Measurements from ENCODE around the gene TBX4.

DNA sequence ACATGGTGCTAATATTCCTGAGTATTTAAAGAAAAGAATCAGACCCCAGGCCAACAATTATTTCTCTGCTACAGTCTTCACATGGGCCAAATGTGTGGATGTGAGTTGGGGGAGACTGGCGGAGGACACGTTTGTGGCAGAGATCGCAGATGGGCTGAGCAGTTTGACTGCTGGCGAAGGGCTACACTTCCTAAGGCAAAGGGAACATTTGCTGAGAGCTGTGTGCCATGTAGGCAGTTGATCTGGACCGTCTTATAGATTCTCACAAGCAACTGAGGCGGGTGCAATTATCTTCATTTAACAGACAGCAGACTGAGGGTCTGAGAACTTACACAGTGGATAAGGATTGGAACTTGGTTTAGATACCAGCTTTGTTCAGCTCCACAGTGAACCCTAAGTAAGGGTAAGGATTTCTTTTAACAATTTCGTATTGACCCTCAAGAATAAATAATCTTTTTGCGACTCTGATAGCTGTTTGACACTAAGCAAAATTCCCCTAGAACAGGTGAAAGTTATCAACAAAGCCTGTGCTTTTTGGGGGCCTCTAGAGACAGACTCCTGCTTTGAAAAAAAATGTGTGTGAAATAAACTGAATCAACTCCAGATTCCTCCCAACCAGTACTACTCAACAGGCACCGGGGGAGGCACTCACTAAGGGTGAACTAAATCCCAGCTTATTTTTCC is 55.3 kb downstream of the TBX4 start:
- TF ChIP-seq ARNTL (CRISPR knock-in tag; IDR thresholded peaks at IDR 0.05; ENCODE audit: borderline replicate concordance, low read depth) (no peak), ISL1 (CRISPR knock-in tag; IDR thresholded peaks at IDR 0.05) (no peak), ZFP3 (CRISPR knock-in tag; IDR thresholded peaks at IDR 0.05) (no peak), RARB (CRISPR knock-in tag; IDR thresholded peaks at IDR 0.05) (no peak), OSR1 (CRISPR knock-in tag; IDR thresholded peaks at IDR 0.05) (no peak), GLIS3 (CRISPR knock-in tag; IDR thresholded peaks at IDR 0.05) (no peak), BACH2 (CRISPR knock-in tag; IDR thresholded peaks at IDR 0.05; ENCODE audit: borderline replicate concordance) (no peak), SNAI2 (CRISPR knock-in tag; IDR thresholded peaks at IDR 0.05) (no peak), TCF4 (CRISPR knock-in tag; IDR thresholded peaks at IDR 0.05; ENCODE audit: borderline replicate concordance) (no peak), ESRRG (CRISPR knock-in tag; IDR thresholded peaks at IDR 0.05) (no peak)
- TF ChIP-seq, protein P1, sequence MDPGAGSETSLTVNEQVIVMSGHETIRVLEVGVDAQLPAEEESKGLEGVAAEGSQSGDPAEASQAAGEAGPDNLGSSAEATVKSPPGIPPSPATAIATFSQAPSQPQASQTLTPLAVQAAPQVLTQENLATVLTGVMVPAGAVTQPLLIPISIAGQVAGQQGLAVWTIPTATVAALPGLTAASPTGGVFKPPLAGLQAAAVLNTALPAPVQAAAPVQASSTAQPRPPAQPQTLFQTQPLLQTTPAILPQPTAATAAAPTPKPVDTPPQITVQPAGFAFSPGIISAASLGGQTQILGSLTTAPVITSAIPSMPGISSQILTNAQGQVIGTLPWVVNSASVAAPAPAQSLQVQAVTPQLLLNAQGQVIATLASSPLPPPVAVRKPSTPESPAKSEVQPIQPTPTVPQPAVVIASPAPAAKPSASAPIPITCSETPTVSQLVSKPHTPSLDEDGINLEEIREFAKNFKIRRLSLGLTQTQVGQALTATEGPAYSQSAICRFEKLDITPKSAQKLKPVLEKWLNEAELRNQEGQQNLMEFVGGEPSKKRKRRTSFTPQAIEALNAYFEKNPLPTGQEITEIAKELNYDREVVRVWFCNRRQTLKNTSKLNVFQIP (CRISPR knock-in tag; IDR thresholded peaks at IDR 0.05; ENCODE audit: borderline replicate concordance, low read depth) = no peak
- TF ChIP-seq, protein P2, sequence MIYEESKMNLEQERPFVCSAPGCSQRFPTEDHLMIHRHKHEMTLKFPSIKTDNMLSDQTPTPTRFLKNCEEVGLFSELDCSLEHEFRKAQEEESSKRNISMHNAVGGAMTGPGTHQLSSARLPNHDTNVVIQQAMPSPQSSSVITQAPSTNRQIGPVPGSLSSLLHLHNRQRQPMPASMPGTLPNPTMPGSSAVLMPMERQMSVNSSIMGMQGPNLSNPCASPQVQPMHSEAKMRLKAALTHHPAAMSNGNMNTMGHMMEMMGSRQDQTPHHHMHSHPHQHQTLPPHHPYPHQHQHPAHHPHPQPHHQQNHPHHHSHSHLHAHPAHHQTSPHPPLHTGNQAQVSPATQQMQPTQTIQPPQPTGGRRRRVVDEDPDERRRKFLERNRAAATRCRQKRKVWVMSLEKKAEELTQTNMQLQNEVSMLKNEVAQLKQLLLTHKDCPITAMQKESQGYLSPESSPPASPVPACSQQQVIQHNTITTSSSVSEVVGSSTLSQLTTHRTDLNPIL (CRISPR knock-in tag; IDR thresholded peaks at IDR 0.05; ENCODE audit: low read depth) = no peak
- TF ChIP-seq, protein P3, sequence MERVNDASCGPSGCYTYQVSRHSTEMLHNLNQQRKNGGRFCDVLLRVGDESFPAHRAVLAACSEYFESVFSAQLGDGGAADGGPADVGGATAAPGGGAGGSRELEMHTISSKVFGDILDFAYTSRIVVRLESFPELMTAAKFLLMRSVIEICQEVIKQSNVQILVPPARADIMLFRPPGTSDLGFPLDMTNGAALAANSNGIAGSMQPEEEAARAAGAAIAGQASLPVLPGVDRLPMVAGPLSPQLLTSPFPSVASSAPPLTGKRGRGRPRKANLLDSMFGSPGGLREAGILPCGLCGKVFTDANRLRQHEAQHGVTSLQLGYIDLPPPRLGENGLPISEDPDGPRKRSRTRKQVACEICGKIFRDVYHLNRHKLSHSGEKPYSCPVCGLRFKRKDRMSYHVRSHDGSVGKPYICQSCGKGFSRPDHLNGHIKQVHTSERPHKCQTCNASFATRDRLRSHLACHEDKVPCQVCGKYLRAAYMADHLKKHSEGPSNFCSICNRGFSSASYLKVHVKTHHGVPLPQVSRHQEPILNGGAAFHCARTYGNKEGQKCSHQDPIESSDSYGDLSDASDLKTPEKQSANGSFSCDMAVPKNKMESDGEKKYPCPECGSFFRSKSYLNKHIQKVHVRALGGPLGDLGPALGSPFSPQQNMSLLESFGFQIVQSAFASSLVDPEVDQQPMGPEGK (CRISPR knock-in tag; IDR thresholded peaks at IDR 0.05; ENCODE audit: borderline replicate concordance) = no peak
- TF ChIP-seq, protein P4, sequence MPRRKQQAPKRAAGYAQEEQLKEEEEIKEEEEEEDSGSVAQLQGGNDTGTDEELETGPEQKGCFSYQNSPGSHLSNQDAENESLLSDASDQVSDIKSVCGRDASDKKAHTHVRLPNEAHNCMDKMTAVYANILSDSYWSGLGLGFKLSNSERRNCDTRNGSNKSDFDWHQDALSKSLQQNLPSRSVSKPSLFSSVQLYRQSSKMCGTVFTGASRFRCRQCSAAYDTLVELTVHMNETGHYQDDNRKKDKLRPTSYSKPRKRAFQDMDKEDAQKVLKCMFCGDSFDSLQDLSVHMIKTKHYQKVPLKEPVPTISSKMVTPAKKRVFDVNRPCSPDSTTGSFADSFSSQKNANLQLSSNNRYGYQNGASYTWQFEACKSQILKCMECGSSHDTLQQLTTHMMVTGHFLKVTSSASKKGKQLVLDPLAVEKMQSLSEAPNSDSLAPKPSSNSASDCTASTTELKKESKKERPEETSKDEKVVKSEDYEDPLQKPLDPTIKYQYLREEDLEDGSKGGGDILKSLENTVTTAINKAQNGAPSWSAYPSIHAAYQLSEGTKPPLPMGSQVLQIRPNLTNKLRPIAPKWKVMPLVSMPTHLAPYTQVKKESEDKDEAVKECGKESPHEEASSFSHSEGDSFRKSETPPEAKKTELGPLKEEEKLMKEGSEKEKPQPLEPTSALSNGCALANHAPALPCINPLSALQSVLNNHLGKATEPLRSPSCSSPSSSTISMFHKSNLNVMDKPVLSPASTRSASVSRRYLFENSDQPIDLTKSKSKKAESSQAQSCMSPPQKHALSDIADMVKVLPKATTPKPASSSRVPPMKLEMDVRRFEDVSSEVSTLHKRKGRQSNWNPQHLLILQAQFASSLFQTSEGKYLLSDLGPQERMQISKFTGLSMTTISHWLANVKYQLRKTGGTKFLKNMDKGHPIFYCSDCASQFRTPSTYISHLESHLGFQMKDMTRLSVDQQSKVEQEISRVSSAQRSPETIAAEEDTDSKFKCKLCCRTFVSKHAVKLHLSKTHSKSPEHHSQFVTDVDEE (CRISPR knock-in tag; IDR thresholded peaks at IDR 0.05) = no peak
